NOMO-1 treated with DMSO at 0.1 percent for 48 hours (cell line): ENCODE results near the gene JADE1.
A peak's percentile ranks its signal among the peaks of the same experiment; 100 is the strongest.

Source experiments
- DNase-seq: peaks from one replicate; lab custom pipeline; 2025; ENCODE audit not compliant: unreplicated experiment; lab: John Stamatoyannopoulos, UW

Gene JADE1

DNA sequence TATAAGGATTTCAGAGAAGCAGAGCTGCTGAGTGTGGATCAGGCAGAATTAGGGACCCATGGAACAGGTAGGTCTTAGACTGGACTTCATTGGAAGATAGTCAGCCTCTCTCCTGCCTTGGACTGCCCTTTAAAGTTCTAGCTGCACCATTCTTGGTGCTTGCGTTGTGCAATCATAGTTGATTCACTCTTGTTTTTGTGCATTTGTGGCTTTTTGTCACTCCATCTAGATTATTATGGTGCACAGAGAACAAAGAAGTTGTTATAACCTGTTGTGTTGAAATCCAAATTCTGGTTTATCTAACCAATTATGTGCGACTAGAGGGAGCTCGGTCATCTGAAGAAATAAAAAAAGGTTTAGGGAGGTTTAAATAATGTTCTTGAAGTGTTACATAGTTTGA is 59.3 kb downstream of the JADE1 start:
- DNase-seq, result peak; percentile 32

- DNase-seq, result no peak
Observed at GRCh38 chr4:128869776-128870509, 60.4 kb downstream of the JADE1 start.

DNA sequence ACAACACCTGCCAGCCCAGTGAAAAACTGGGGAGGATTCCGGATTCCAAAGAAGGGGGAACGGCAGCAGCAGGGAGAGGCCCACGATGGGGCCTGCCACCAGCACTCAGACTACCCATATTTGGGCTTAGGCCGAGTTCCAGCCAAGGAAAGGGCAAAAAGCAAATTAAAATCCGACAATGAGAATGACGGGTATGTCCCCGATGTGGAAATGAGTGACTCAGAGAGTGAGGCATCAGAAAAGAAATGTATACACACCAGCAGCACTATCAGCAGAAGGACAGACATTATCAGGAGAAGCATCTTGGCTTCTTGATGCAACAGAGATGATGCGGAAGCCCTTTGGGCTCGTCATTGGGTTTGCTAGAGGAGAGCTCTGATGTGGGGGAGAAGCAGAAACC is 62.4 kb downstream of the JADE1 start:
- DNase-seq, result no peak

DNA sequence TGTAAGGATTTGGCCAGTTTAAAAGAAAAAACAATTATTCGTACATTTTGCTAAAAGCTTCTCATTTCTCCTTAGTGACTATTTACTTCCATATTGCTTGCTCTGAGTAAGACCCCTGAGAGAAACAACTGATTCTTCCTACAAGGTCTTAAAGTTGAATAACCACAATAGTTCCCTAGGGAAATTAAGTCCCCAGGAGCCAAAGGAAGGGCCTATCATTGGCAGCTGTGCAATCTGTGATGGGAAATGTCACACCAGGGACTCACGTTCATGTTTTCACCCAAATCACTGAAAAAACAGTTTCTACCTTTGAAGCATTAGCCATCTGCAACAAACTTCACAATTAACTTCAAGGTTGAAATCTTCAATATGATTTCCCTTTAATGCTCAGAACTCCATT is 66.7 kb downstream of the JADE1 start:
- no peak for DNase-seq

DNA sequence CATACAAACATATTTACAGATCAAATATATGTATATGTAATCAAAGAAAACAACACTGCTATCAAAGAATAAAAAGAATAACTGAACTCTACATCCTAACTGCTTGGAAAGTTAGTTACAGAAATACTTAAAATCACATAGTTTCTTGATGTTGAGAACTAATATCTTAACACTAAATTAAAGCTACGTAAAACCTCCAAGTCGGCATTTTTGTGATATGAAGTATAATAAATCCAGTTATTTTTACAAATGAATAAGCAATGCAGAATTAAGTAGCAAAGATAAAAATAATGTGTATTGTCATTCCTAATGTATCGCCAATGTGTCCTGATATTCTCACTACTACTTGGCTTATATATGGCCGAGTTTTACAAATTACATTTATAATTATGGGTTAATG is 68.4 kb downstream of the JADE1 start:
- DNase-seq, result no peak

- no peak for DNase-seq
Observed at GRCh38 chr4:128879283-128879682, 69.8 kb downstream of the JADE1 start.

DNA sequence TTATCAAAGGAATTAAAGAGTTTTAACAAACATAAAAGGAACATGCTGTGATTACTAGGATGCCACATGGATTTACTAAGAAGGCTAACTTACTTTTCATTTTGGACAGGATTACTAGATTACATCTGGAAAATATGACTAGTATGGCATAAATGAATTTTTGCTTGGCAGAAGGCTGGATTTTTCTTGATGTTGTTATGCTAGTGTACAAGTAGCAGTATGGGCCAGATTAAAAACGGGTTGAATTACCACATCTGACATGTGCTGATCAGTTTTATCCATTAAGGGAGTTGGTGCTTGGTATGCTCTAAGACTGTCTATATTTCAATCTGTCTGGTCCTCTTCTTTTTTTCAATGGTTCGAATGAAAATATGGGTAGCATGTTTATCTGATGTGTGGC is 70.5 kb downstream of the JADE1 start:
- DNase-seq, result no peak

DNA sequence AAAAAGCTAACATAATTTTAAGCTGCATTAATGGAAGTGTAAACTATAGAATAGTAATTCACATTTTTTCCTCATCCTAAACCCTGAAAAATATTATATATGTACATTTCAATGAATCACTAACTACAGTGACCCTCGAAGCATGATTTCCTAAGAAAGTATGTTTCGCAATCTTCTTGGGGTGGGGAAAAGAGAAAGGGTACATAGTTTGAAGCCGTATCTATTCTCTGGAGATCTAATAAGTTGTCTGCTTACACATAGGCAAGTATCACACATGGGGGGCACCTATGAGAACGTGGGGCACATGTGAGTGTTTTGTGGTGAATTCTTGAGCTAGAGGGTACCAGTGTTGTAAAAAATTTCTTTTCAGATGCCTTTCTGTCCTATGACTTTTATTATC is 71.2 kb downstream of the JADE1 start:
- DNase-seq, result peak; percentile 8

GRCh38 chr4:128904821-128905220 is 95.3 kb downstream of the JADE1 start:
- no peak for DNase-seq

- DNase-seq, result no peak
Observed at GRCh38 chr4:128906581-128906980, 97.1 kb downstream of the JADE1 start.

DNA sequence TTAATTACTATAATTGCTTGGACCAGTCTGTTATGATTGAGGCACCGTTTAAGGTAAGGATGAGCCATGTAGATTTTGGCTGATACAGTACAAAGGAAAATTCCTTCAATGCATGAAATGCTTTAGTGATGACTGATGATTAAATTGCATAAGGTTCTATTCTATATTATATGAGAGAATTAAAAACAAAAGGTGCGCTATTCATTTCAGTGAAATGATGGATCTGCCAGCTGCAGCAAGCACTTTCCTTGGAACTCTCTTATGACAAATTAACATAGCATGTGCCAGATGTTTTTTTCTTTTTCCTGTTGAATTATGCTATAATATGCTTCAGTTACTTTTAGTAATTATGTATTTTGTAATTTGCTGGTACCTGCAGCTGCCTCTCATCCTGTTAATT is 98.5 kb downstream of the JADE1 start:
- no peak for DNase-seq

GRCh38 chr4:128908735-128909134 is 99.2 kb downstream of the JADE1 start:
- peak; percentile 4 for DNase-seq

DNA sequence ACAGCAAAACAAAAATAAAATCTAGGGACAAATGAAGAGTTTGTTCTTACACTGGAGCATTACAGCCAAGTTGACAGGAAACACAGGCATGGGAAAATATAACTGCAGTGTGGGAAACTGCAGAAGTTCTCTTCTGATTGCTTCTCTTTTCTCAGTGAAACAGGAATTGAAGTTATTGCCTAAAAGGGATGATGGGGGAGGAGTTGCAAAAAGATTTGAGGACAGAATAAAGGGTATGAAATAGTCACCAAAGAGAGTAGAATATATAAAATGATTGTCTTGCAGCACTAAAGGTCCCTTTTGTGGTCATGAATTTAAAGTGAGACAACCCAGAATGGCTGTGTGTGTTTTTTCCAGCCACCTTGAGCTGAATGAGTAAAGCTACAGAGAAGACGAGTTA is 103.7 kb downstream of the JADE1 start:
- DNase-seq, result peak; percentile 63

- DNase-seq, result no peak
Observed at GRCh38 chr4:128915544-128915943, 106.0 kb downstream of the JADE1 start.

GRCh38 chr4:128916832-128917231 is 107.3 kb downstream of the JADE1 start:
- peak; percentile 93 for DNase-seq

DNA sequence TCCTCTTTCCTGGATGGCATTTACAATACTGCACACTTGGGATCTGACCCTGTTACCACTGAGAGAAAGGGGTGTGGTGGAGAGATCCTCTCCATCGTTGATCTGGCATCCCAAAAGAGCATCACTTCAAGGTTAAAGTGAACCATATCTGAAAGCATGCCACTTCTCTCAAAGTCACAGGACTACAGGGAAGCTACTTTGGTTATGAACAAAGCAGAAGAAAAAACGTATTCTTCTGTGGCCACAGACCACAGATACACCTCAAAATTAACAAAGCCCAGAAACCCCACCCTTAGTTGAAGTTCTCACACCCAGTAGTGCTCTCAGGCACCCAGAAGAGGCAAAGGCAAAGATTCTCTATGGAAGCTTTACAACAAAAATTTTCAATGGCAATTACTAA is 108.3 kb downstream of the JADE1 start:
- peak; percentile 55 for DNase-seq

DNA sequence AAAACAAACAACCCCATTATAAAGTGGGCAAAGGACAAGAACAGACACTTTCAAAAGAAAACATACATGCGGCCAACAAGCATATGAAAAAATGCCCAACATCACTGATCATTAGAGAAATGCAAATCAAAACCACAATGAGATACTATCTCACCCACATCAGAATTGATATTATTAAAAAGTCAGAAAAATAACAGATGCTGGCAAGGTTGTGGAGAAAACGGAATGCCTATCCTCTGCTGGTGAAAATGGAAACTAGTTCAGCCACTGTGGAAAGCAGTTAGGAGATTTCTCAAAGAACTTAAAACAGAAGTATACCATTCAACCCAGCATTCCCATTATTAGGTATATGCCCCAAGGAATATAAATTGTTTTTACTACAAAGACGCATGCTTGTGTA is 112.5 kb downstream of the JADE1 start:
- DNase-seq, result no peak
